ENCODE measurements around the gene PEX16.

The PEX16 gene

DNA sequence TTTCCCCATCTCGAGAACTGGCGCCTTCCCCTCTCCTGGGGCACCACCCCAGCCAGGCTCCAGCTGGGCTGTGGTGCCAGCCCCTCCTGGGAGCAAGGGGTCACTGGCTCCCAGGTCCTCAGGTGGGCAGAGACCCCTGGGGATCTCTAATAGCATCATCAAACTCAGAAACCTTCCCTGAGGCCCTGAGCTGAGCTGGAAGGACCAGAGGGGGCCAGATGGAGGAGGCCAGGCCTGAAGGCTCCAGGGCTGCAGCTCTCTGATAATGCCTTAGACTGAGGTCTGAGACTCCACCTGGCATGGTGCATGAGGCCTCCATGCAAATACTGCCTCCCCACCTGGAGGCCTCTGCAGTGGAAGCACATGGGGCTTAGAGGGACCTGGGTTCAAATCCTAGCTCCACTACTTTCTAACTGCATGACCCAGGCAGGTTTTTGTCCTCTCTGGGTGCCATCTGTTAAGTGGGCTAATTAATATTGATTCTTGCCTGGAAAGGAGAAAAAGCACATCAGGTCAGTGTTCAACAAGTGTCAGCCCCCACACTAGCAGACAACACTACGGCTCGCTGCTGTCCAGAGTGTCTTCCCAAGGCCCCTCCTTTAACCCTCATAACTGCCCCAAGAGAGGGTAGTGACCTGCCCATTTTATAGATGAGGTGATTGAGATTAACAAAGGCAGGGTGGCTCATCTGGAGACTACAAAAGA lies 30.7 kb downstream of the PEX16 start:
- TF ChIP-seq, protein P1, sequence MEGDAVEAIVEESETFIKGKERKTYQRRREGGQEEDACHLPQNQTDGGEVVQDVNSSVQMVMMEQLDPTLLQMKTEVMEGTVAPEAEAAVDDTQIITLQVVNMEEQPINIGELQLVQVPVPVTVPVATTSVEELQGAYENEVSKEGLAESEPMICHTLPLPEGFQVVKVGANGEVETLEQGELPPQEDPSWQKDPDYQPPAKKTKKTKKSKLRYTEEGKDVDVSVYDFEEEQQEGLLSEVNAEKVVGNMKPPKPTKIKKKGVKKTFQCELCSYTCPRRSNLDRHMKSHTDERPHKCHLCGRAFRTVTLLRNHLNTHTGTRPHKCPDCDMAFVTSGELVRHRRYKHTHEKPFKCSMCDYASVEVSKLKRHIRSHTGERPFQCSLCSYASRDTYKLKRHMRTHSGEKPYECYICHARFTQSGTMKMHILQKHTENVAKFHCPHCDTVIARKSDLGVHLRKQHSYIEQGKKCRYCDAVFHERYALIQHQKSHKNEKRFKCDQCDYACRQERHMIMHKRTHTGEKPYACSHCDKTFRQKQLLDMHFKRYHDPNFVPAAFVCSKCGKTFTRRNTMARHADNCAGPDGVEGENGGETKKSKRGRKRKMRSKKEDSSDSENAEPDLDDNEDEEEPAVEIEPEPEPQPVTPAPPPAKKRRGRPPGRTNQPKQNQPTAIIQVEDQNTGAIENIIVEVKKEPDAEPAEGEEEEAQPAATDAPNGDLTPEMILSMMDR (IDR thresholded peaks at IDR 0.05; ENCODE audit: insufficient read depth, low read length, missing control alignments): no peak
- H3K4me3 ChIP-seq (ENCODE audit: low read depth, low read length): no peak overlapping the region
- no peak for DNase-seq (ENCODE audit: low read depth, low spot score)
- POLR2A ChIA-PET: interaction anchor here (1.0 kb wide), 1 partner anchor 27 kb away, joined by 3 read pairs; no protein-coding TSS in a partner anchor
- CTCF ChIA-PET: interaction anchor here (5.7 kb wide), 1 partner anchor 14 kb away, joined by 27 read pairs; no protein-coding TSS in a partner anchor

DNA sequence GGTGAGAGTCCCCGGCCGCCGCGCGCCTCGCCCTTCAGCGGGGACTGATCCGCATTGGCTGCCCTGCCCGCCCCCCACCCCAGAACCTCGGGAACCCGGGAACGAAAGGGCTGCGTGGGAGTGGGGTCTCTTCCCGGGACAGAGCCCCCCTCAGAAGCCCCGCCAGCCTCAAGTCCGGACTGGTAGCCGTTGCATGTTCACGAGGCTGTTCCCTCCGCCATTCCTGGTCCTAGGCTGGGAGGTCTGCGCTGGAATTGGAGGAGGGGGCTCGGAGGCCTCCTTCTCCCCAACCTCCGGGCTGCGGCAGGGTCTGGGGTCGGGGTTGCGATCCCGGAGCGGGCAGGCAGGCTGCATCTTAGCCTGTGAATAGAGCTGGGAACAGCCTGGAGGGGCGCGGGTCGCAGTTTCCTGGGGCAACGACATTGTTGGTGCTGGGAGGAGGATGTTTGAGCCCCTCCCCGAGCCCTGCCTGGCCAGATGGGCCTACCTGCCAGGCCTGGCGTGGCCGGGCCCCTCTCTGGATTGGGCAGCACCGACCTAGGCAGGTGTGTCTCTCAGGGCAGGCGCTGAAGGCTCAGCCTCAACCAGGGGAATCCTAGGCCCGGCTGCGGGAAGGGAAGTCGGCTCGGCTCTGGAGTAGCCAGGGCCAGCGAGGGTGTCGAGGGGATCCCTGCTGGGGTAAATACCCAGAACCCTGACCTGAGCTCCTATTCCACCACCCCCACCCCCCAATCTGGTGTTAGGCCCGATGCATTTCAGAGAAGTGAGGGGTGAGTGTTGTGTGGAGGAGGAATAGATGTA lies 31.6 kb downstream of the PEX16 start:
- peak overlapping the region; percentile 48 for H3K4me3 ChIP-seq (ENCODE audit: low read depth, low read length)
- DNase-seq (ENCODE audit: low read depth, low spot score): no peak
- ChIA-PET POLR2A (interaction anchor here (1.0 kb wide), 1 partner anchor 26 kb away, joined by 3 read pairs; no protein-coding TSS in a partner anchor), CTCF (interaction anchor here (5.7 kb wide), 1 partner anchor 13 kb away, joined by 27 read pairs; no protein-coding TSS in a partner anchor)
- TF ChIP-seq, protein P1 (IDR thresholded peaks at IDR 0.05; ENCODE audit: insufficient read depth, low read length, missing control alignments): no peak

DNA sequence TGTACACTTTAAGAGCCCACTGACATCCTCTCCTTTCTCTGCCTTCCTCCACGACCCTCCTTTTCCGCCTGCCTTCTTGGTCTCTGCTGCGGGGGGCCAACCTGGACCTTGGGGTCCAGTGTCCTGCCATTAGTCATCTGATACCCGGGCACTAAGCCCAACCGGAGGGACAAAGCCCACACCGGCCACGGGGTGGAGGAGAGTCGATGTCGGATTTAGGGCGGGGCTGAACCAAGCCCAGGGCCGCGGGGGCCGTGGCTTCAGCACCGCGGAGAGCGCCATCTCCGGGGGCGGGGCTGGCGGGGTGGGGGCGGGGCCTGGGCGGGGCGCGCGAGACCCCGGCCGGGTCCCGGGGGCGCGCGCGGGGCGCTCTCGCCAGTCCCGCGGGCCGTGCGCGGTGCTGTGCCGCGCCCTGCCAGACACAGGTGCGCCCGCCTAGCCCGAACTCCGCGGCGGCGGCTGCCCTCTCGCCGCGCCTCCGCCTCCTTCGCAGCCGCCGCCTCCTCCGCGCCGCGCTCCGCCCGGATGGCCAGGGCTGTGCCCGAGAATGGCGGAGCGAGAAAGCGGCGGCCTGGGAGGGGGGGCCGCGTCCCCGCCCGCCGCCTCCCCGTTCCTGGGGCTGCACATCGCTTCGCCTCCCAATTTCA lies 32.3 kb downstream of the PEX16 start, which contains the start of gene MAPK8IP1:
MAPK8IP1 (plus strand) TSS at position 378 of the 647 bp plus-strand sequence; CDS start at position 548, 170 bp downstream.
- TF ChIP-seq, protein P1 (IDR thresholded peaks at IDR 0.05; ENCODE audit: insufficient read depth, low read length, missing control alignments): no peak
- ChIA-PET CTCF (no interaction called here), POLR2A (no interaction called here)
- H3K4me3 ChIP-seq (ENCODE audit: low read depth, low read length): peak within 1 kb of the TSS; percentile 48
- DNase-seq (ENCODE audit: low read depth, low spot score): no peak

DNA sequence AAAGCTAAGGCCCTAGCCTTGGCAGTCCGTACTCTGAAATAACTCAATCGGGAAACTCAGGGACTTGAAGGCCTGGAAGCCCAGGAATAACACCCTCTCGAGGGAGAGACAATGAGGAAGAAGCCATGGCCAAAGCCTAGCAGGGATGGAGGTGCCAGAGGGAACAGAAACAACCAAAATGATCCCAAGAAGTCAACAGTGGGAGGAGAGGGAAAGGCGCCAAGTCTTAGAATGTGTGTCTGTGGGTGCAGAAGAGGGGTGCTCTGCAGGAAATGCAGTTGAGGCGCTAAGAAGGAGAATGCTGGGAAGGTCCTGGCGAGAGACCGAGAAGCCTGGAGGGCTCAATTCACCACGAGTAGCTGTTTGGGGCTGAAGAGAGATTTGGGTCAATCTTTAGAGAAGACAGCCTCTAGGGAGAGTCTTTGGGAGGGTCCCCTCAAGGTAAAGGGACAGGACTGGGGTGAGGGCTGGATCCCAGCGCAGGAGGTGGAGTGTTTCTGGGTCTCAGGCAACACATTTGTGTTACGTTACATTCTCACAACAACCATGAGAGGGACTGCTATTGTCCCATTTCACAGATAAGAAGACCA lies 33.0 kb downstream of the PEX16 start:
- no peak overlapping the region for H3K4me3 ChIP-seq (ENCODE audit: low read depth, low read length)
- DNase-seq (ENCODE audit: low read depth, low spot score): no peak
- CTCF ChIA-PET: interaction anchor here (1.3 to 2.8 kb wide), 2 partner anchors 12 to 122 kb away, joined by 4 to 17 read pairs; no protein-coding TSS in a partner anchor
- POLR2A ChIA-PET: no interaction called here
- TF ChIP-seq, protein P1 (IDR thresholded peaks at IDR 0.05; ENCODE audit: insufficient read depth, low read length, missing control alignments): no peak

DNA sequence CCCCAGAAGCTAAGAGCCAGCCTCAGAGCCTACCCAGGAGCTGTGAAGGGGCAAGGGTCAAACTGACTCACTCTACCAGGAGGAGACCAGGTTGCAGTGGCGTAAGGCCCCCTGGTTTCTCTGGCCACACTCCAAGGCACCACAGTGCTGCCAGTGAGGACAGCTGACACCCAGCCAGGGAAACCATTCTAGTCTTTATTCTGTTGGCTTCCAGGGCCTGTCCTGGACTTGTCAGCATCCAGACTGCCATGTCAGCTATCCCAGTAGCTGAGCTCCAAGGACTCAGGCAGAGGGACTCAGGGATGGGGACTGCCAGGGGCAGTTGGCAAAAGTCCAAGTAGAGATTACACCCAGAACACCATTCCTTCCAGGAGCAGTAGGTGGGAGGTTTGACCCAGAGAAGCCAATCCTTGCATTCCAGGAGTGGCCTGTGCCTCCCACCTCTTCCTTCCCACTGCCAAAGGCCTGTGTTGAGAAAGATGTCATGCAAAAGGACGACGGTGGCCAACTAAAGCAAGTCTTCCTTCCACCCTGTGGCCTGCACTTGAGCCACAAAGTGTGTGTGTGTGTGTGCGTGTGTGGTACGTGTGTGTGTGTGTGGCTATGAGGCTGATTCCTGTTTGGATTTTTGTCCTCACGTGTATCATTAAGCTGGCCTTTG lies 35.8 kb downstream of the PEX16 start:
- H3K4me3 ChIP-seq (ENCODE audit: low read depth, low read length): no peak overlapping the region
- no peak for DNase-seq (ENCODE audit: low read depth, low spot score)
- POLR2A ChIA-PET: no interaction called here
- CTCF ChIA-PET: interaction anchor here (2.8 kb wide), 1 partner anchor 9 kb away, joined by 17 read pairs; no protein-coding TSS in a partner anchor
- TF ChIP-seq, protein P1 (IDR thresholded peaks at IDR 0.05; ENCODE audit: insufficient read depth, low read length, missing control alignments): no peak
